ENCODE measurements around the gene TMEM175. TPM values are rescaled to one million over a fixed set of nuclear protein-coding genes. Genes with fewer than 3 reads are reported as not detected.

Gene TMEM175
- total and polyA plus RNA-seq, 2 of the 8 experiments (the other 6 are each of a cell fraction or from before 2014, with no cell fraction given): 4.9 to 20.7 TPM

- H3K4me3 ChIP-seq (ENCODE audit: extremely low read depth in 1 of 4, insufficient read depth in 2 of 4, low read depth in 3 of 4, low read length in 4 of 4): no peak overlapping the region
- H3K23me2 ChIP-seq (ENCODE audit: low read depth, low read length): no peaks in the 10 kb centered on the region; the same call in 1 of the 2 replicates
- POLR2A ChIA-PET (ENCODE audit: partially characterized antibody): no interaction called here
- no peak overlapping the region for H3K9ac ChIP-seq (replicated peaks in 1 of 4; ENCODE audit: extremely low read depth in 1 of 4, low read depth in 3 of 4, low read length in 3 of 4)
- H4K5ac ChIP-seq (ENCODE audit: insufficient read length, low read depth, low read length): no peak overlapping the region
- no peak overlapping the region for H3K4me2 ChIP-seq (ENCODE audit: insufficient read depth in 1 of 2, low read depth in 2 of 2, low read length in 2 of 2)
- no peak overlapping the region; the same call in 1 of the 2 replicates for H2BK15ac ChIP-seq (ENCODE audit: low read length)
- H2BK20ac ChIP-seq (ENCODE audit: low read length): no peak overlapping the region
- CTCF ChIA-PET (ENCODE audit: partially characterized antibody): interaction anchor here (0.8 to 1.6 kb wide), 2 partner anchors 61 to 577 kb away, joined by 3 to 7 read pairs; no protein-coding TSS in a partner anchor
- H3K4me1 ChIP-seq (replicated peaks in 1 of 4; ENCODE audit: control insufficient read depth in 3 of 4, insufficient read depth in 4 of 4, low read length in 3 of 4): peaks cover 0 to 2% (median 2%) of the 10 kb centered on the region in 4 experiments; a peak in 3 of 7 replicates
- DNase-seq (ENCODE audit: low read depth in 1 of 2, low spot score in 2 of 2) (no peak), FAIRE-seq (no peak)
- no peak overlapping the region for H4K91ac ChIP-seq (replicated peaks; ENCODE audit: insufficient read length, low read length)
- H3K14ac ChIP-seq (ENCODE audit: insufficient read length): no peak overlapping the region
- H3K23ac ChIP-seq (ENCODE audit: insufficient read length): no peak overlapping the region
- no peak overlapping the region for H3K56ac ChIP-seq (replicated peaks; ENCODE audit: insufficient read length, low read depth, low read length)
- H2BK120ac ChIP-seq (replicated peaks; ENCODE audit: low read depth, low read length): no peak overlapping the region
- no peak overlapping the region for H2BK5ac ChIP-seq (ENCODE audit: low read depth, low read length)
- no peaks in the 10 kb centered on the region for H3K9me3 ChIP-seq (ENCODE audit: insufficient read depth in 2 of 2, low read depth in 1 of 2, low read length in 1 of 2)
- H2AFZ ChIP-seq (ENCODE audit: low read length): no peak overlapping the region
- H3K79me2 ChIP-seq (ENCODE audit: control insufficient read depth in 1 of 2, insufficient read depth in 2 of 2, low read length in 2 of 2): no peaks in the 10 kb centered on the region
- no peak overlapping the region for H2AK5ac ChIP-seq (ENCODE audit: low read depth, low read length)
- H3K36me3 ChIP-seq (ENCODE audit: control insufficient read depth in 2 of 4, insufficient read depth in 4 of 4, low read length in 3 of 4): no peaks in the 10 kb centered on the region
- H2BK12ac ChIP-seq (ENCODE audit: low read depth, low read length): no peak overlapping the region
- no peaks in the 10 kb centered on the region for H3K79me1 ChIP-seq (ENCODE audit: low read depth, low read length)
- TF ChIP-seq CTCF (IDR thresholded peaks at IDR 0.05; ENCODE audit: control extremely low read depth in 1 of 3, insufficient read depth in 1 of 3, low read depth in 1 of 3, low read length in 3 of 3) (peak in 2 of 3 experiments; percentile 27 to 38; a peak in 2 of 4 replicates), RAD21 (IDR thresholded peaks at IDR 0.05 in 1 of 2, conservative IDR thresholded peaks at IDR 0.05 in 1 of 2; ENCODE audit: low read depth in 2 of 2, low read length in 2 of 2) (peak; percentile 48 to 54), GTF2F1 (IDR thresholded peaks at IDR 0.05; ENCODE audit: borderline replicate concordance, low read depth, low read length) (no peak), TAF1 (IDR thresholded peaks at IDR 0.05; ENCODE audit: low read depth, low read length) (no peak)
- H3K18ac ChIP-seq (ENCODE audit: extremely low read depth, low read length): no peak overlapping the region
- H3K27ac ChIP-seq (ENCODE audit: low read depth, low read length): no peak overlapping the region
- H3K27me3 ChIP-seq (replicated peaks in 1 of 4; ENCODE audit: control insufficient read depth in 3 of 4, extremely low read depth in 1 of 4, insufficient read depth in 3 of 4, low read length in 3 of 4): peaks cover 20 to 46% (median 43%) of the 10 kb centered on the region in 4 experiments
- peaks cover 0 to 18% of the 10 kb centered on the region in 2 experiments for H4K20me1 ChIP-seq (replicated peaks in 1 of 2; ENCODE audit: control insufficient read depth in 1 of 2, insufficient read depth in 2 of 2, low read length in 2 of 2)
- H3K4ac ChIP-seq (replicated peaks; ENCODE audit: insufficient read length, low read depth, low read length): no peak overlapping the region
- H4K8ac ChIP-seq (ENCODE audit: extremely low read depth, insufficient read depth, low read length): no peak overlapping the region
- 86% methylated on average over 19 of the region's 23 CpGs; no CpG with 5 or more reads in 1 of the 2 experiments for WGBS, 2 experiments (ENCODE audit: extremely low coverage in 1 of 2, insufficient coverage in 1 of 2, insufficient read length in 1 of 2, insufficient replicate concordance in 2 of 2, low coverage in 1 of 2, low lambda C conversion rate in 2 of 2, missing lambda C conversion rate in 1 of 2)
Measured at GRCh38 chr4:995311-996026, 63.2 kb downstream of the TMEM175 start.
